Osteocyte (in vitro differentiated cells): Measurements from ENCODE around the gene CFAP58. TPM values are rescaled to one million over a fixed set of nuclear protein-coding genes. Genes with fewer than 3 reads are reported as not detected.

Experiments used
- DNase-seq: peaks from one replicate; pipeline ENCODE4 v3.0.0; 2021; ENCODE audit warnings: mixed read lengths; ENCODE audit not compliant: unreplicated experiment; ENCODE audit errors: extremely low spot score
- H3K27ac Mint-ChIP-seq: one replicate; pipeline ENCODE4 v1.8.0; 2021; ENCODE audit warnings: mild to moderate bottlenecking, mixed read lengths; ENCODE audit not compliant: unreplicated experiment
- H3K27me3 Mint-ChIP-seq: one replicate; pipeline ENCODE4 v1.8.0; 2021; ENCODE audit warnings: mixed read lengths; ENCODE audit not compliant: unreplicated experiment
- H3K36me3 Mint-ChIP-seq: one replicate; pipeline ENCODE4 v1.8.0; 2021; ENCODE audit warnings: mixed read lengths; ENCODE audit not compliant: unreplicated experiment
- H3K4me1 Mint-ChIP-seq: one replicate; pipeline ENCODE4 v1.8.0; 2021; ENCODE audit warnings: mixed read lengths; ENCODE audit not compliant: unreplicated experiment
- H3K4me3 Mint-ChIP-seq: one replicate; pipeline ENCODE4 v1.8.0; 2021; ENCODE audit warnings: mild to moderate bottlenecking, moderate library complexity, mixed read lengths; ENCODE audit not compliant: unreplicated experiment
- H3K9me3 Mint-ChIP-seq: one replicate; pipeline ENCODE4 v1.8.0; 2021; ENCODE audit warnings: mixed read lengths; ENCODE audit not compliant: unreplicated experiment
- total RNA-seq: library from RNA; stranded (reverse); gene quantifications from 2 replicates; pipeline ENCODE4 v1.2.1, GENCODE V29; 2021
- TF ChIP-seq, protein P1 (sequence below): fragments of 200-600 bp; sonication (generic); IDR thresholded peaks from 2 replicates; pipeline ENCODE4 v1.5.0; 2021; ENCODE audit warnings: antibody characterized with exemption, mild to moderate bottlenecking, moderate library complexity

The CFAP58 gene
- total RNA-seq, 1 donor from 2014 or later, result 0.16 TPM

DNA sequence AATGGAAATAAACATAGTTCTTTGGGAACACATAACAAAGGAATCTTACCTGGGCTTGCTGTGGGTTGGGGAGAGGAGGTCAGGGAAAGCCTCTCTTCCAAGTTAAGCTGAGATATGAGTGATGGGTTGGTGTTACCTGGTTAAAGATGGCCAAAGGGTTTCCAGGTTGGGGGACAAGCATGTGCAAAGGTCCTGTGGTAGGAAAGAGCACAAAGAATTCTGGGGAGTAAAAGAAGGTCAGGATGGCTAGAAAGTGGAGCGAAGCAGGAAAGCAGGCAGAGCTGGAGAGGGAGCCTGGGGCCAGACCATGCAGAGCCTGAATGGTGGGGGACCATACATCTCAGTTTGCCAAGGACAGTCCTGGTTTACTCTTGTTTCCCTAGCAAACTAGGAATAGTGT, 133.2 kb downstream of the CFAP58 start:
- Mint-ChIP-seq H3K9me3 (no peaks in the 10 kb centered on the region), H3K4me1 (no peaks in the 10 kb centered on the region)

DNA sequence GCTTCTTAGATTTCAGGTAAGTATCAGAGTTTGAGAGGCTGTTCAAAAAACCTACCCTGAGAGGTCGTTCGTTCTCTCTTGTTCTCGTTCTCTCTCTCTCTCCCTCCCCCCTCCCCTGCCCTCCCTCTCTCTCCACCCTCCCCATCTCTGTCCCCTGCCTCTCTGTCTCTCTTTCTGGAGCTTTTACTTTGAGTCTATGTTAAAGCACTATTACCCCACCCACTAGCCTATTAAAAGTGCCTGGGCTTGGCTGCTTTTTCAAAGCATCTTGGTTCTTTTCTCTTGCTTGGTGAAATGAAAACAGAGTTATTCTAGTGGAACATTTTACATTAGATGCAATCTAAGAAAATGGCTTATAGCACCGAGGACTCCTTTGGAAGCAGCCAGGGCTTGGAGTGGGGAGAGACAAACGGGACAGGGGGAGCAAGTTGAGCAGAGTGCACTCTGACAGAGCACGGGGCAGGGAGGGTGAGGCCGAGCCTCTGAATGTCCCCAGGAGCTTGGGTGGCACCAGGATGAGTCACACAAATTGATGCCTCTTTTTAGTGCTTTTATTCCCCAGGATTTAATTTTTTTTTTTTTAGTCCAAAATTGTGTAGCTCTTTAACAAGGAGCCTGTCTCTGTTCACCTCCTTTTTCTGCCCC, 134.3 kb downstream of the CFAP58 start:
- no peak overlapping the region for H3K27ac Mint-ChIP-seq
- TF ChIP-seq, protein P1, sequence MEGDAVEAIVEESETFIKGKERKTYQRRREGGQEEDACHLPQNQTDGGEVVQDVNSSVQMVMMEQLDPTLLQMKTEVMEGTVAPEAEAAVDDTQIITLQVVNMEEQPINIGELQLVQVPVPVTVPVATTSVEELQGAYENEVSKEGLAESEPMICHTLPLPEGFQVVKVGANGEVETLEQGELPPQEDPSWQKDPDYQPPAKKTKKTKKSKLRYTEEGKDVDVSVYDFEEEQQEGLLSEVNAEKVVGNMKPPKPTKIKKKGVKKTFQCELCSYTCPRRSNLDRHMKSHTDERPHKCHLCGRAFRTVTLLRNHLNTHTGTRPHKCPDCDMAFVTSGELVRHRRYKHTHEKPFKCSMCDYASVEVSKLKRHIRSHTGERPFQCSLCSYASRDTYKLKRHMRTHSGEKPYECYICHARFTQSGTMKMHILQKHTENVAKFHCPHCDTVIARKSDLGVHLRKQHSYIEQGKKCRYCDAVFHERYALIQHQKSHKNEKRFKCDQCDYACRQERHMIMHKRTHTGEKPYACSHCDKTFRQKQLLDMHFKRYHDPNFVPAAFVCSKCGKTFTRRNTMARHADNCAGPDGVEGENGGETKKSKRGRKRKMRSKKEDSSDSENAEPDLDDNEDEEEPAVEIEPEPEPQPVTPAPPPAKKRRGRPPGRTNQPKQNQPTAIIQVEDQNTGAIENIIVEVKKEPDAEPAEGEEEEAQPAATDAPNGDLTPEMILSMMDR, result no peak
- no peaks in the 10 kb centered on the region for H3K4me1 Mint-ChIP-seq
- no peaks in the 10 kb centered on the region for H3K27me3 Mint-ChIP-seq
- no peaks in the 10 kb centered on the region for H3K36me3 Mint-ChIP-seq
- no peaks in the 10 kb centered on the region for H3K9me3 Mint-ChIP-seq
- H3K4me3 Mint-ChIP-seq, result no peak overlapping the region
- no peak for DNase-seq

More for the DNA sequence above, 133.2 kb downstream of the CFAP58 start:
- DNase-seq, result no peak
- TF ChIP-seq, protein P1, result no peak
- H3K4me3 Mint-ChIP-seq, result no peak overlapping the region
- no peak overlapping the region for H3K27ac Mint-ChIP-seq
- no peaks in the 10 kb centered on the region for H3K36me3 Mint-ChIP-seq
- H3K27me3 Mint-ChIP-seq, result no peaks in the 10 kb centered on the region

DNA sequence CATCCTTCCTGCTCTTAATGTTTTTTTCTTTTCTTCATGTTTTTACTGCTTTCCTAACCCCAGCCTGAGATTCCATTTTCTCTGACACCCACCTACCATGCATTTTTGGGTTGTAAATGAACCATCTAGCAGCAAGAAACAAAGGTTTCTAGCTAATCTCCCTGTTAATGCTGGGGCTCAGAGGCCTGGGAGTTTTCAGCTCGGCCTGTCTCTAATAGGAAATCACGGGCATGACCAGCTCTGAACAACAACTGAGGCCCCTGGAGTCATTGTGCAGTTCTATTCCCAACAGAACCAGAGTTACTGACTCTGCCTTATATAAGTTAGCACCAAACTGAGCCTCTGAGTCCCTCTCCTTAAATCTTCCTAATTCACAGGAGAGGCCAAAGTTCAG, 134.8 kb downstream of the CFAP58 start:
- H3K4me1 Mint-ChIP-seq, result no peaks in the 10 kb centered on the region

DNA sequence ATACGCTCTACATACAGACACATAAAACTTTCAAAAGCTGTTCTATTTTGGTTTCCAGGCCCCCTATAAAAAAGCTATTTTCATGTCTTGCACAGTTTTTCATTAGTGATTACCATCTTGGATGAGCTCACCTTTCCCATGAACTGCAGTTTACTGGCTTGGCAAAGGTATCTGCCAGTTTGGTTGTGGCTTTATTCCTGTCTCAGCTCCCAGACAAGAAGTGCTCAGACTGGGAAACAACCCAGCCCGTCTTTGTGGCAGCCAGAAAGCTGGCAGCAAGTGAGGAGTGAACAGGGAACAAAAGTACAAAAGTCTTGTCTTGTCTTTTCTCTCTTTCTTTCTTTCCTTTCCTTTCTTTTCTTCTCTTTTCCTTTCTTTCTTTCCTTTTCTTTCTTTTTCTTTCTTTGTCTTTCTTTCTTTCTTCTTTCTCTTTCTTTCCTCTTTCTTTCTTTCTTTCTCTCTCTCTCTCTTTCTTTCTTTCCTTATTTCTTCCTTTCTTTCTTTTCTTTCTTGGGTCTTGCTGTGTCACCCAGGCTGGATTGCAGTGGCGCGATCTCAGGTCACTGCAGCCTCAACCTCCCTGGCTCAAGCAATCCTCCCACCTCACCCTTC, 138.8 kb downstream of the CFAP58 start:
- peaks cover 4% of the 10 kb centered on the region for H3K9me3 Mint-ChIP-seq
- no peaks in the 10 kb centered on the region for H3K4me1 Mint-ChIP-seq
- no peaks in the 10 kb centered on the region for H3K27me3 Mint-ChIP-seq
- TF ChIP-seq, protein P1, result no peak
- no peak overlapping the region for H3K27ac Mint-ChIP-seq
- H3K36me3 Mint-ChIP-seq, result no peaks in the 10 kb centered on the region
- DNase-seq, result no peak
- no peak overlapping the region for H3K4me3 Mint-ChIP-seq

More for the DNA sequence above, 134.8 kb downstream of the CFAP58 start:
- H3K27ac Mint-ChIP-seq, result no peak overlapping the region
- no peak for DNase-seq
- no peaks in the 10 kb centered on the region for H3K36me3 Mint-ChIP-seq
- no peaks in the 10 kb centered on the region for H3K9me3 Mint-ChIP-seq
- H3K4me3 Mint-ChIP-seq, result no peak overlapping the region
- TF ChIP-seq, protein P1, result no peak
- H3K27me3 Mint-ChIP-seq, result no peaks in the 10 kb centered on the region

DNA sequence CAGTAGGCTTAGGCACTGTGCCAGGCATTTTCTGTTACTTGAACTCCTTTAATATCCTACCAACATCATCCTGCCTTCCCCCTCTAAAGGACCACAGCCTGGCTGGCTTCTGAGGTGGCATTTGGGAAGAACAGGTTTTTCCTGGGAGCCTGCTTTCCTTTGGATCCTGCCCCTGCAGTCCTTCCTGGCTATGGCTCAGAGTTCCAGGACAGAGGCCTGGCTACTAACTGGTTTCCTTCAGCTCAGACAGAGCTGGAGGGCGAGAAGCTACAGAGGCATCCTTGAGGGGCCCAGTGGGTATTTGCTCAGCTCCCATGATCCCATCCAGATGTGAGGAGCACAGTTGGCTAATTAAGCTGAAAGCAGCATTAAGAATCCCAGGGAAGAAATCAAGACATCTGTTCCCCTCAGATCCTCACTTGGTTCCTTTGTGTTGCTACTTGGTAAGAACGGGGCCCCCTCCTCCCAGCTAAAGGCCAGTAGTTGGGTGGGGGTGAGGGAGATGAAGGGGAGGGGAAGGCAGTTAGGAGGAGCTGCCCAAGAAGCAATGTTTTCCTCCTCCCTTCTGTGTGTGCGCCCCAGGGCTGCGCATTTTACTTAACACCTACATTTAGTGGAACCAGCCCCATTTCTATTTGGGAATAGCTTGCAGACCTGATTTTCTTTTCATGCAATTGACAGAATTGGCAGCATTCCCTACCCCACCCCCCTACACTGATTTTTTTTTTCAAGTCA, 144.9 kb downstream of the CFAP58 start:
- no peaks in the 10 kb centered on the region for H3K4me1 Mint-ChIP-seq
- no peak overlapping the region for H3K4me3 Mint-ChIP-seq
- TF ChIP-seq, protein P1, result no peak
- no peaks in the 10 kb centered on the region for H3K36me3 Mint-ChIP-seq
- DNase-seq, result no peak
- H3K27me3 Mint-ChIP-seq, result no peaks in the 10 kb centered on the region
- no peak overlapping the region for H3K27ac Mint-ChIP-seq
- peaks cover 4% of the 10 kb centered on the region for H3K9me3 Mint-ChIP-seq
